IPS-15b (cell line): ENCODE results near the gene ANO8.

Experiments
- H3K27me3 ChIP-seq: one replicate; pipeline ENCODE4 v1.6.1; 2013; ENCODE audit warnings: low read length; ENCODE audit not compliant: control insufficient read depth, insufficient read depth
- H3K36me3 ChIP-seq: one replicate; pipeline ENCODE4 v1.6.1; 2013; ENCODE audit warnings: low read length; ENCODE audit not compliant: control insufficient read depth, insufficient read depth
- H3K4me1 ChIP-seq: one replicate; pipeline ENCODE4 v1.6.1; 2013; ENCODE audit warnings: mild to moderate bottlenecking, low read length; ENCODE audit not compliant: control insufficient read depth, insufficient read depth
- H3K4me3 ChIP-seq: one replicate; pipeline ENCODE4 v1.5.1; 2013; ENCODE audit warnings: low read depth, low read length
- H3K9ac ChIP-seq: one replicate; pipeline ENCODE4 v1.6.1; 2013; ENCODE audit warnings: low read depth, mild to moderate bottlenecking, low read length
- H3K9me3 ChIP-seq: one replicate; pipeline ENCODE4 v1.6.1; 2013; ENCODE audit warnings: mild to moderate bottlenecking, low read length; ENCODE audit not compliant: control insufficient read depth, insufficient read depth

ANO8 gene

DNA sequence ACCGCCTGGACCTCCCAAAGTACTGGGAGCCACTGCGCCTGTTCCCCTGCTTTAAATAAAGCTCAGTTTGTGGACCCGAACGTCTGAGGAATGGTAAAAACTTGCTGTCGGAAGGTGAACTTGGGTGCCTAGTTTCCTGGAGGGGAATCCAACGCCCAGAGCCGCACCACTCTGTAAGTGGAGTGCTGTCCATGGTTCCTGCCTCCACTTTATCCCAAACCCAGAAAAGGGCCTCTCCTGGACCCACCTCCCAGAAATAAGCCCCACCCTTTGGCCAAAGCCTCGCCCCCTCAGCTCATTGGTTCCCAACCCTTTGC, 2.3 kb downstream of the ANO8 start:
- H3K9ac ChIP-seq, result no peak overlapping the region
- peaks cover 12% of the 10 kb centered on the region for H3K27me3 ChIP-seq
- peaks cover 5% of the 10 kb centered on the region for H3K36me3 ChIP-seq
- H3K4me3 ChIP-seq, result no peak overlapping the region
- no peaks in the 10 kb centered on the region for H3K4me1 ChIP-seq
- H3K9me3 ChIP-seq, result no peaks in the 10 kb centered on the region

DNA sequence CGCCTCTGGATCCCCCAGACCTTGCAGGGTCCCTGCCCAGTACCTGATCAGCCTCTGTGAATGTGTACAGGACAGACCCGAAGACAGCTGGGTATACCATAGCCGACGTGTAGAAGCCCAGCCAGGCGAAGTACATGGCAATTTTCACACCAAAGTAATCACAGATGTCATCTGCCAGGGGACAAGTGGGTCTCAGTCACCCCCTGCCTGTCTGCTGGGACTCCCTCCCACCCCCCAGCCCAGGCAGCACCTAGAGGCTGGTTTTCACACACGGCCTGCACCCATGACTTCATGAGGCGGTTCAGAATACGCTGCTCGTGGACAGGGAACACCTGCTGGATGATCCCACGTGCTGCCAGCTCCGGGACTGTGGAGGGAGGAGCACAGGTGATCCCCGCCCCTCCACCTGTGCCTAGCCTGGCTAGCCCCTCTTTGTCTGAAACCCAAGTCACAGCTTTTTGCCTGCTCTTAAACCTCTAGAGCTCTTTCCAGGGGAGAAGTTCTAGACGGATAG, 3.6 kb downstream of the ANO8 start:
- peaks cover 12% of the 10 kb centered on the region for H3K27me3 ChIP-seq
- no peaks in the 10 kb centered on the region for H3K4me1 ChIP-seq
- peaks cover 6% of the 10 kb centered on the region for H3K36me3 ChIP-seq
- H3K9me3 ChIP-seq, result no peaks in the 10 kb centered on the region
- no peak overlapping the region for H3K9ac ChIP-seq
- H3K4me3 ChIP-seq, result no peak overlapping the region

DNA sequence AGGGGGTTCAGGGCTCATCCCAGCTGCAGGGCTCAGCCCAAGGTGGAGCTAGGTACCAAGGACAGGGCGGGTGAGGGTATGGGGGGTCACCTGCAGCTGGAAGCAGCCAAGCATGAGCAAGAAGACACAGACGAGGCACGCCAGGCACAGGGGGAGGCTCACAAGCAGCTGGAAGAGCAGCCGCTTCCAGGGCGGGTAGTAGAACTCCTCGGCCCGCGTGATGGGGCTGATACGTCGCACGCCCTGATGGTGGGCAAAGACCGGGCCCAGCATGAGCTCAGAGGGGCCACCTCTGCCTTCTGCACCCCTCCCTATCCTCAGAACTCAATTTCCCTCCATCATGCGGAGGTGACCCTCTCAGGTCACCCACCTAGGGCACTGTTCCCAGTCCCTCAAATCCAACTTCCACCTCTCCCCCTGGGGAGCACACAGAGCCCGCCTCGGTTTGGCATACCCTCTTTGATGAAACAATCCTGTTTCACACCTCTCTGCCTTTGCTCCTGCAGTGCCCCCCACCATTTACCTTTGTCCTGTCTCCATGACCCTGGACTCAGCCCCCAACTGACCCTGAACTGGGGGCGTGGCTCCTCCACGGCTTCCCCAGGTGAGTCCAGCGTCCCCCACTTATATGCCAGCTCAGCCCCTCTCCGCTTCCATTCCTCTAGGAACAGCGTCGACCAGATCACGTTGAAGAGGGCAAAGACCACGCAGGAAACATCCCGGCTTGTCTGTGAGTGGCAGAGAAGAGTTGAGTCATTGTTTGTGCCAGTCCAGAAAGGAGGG, 4.2 kb downstream of the ANO8 start:
- Histone ChIP-seq H3K4me3 (no peak overlapping the region), H3K9ac (no peak overlapping the region), H3K36me3 (peaks cover 6% of the 10 kb centered on the region), H3K4me1 (no peaks in the 10 kb centered on the region), H3K9me3 (no peaks in the 10 kb centered on the region), H3K27me3 (peaks cover 12% of the 10 kb centered on the region)

DNA sequence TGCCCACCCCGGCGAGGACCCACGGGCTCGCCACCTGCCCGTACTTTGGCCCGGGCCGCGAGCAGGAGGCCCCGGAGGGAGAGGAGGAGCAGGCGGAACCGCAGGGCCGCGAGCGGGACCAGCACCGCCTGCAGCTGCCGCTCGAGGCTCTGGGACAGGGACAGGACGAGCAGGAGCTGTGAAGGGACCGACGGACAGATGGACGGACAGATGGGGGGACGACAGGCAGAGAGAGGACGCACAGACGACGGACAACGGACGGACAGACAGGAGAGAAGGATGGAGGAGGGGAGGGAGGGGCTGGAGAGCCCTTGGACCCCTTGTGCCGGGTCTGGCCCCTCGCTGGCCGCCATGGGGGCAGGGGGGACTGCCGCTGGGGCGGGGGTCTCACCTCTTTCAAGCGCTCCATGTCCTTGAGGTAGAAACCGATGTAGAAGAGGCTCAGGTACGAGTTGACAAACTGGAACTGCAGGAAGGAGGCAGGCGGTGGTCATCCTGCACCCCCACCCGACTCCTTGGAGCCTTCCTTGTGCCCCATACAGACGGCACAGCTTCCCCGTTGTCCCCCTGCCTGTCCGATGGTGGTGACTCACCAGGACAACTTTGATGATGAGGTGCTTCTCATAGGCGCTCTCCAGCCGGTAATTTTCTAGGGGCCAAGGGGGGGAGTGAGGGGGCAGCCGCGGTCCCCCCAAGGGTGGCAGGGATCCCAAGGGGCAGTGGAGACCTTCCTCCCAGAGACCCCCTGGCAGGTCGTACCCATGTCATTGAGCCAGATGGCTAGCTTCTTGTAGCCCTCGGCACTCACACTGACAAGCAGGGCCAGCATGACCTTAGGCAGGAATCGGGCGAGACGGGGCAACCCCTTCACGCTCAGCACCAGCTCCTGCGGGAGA, 5.0 kb downstream of the ANO8 start:
- H3K4me3 ChIP-seq, result peak overlapping the region; percentile 13
- H3K4me1 ChIP-seq, result no peaks in the 10 kb centered on the region
- H3K36me3 ChIP-seq, result peaks cover 12% of the 10 kb centered on the region
- no peaks in the 10 kb centered on the region for H3K9me3 ChIP-seq
- no peak overlapping the region for H3K9ac ChIP-seq
- peaks cover 12% of the 10 kb centered on the region for H3K27me3 ChIP-seq

GRCh38 chr19:17328517-17329365, 5.9 kb downstream of the ANO8 start:
- H3K9ac ChIP-seq, result peak overlapping the region; percentile 70

GRCh38 chr19:17327654-17328516, 6.8 kb downstream of the ANO8 start:
- Histone ChIP-seq H3K4me3 (peak overlapping the region; percentile 65), H3K9ac (peak overlapping the region; percentile 70), H3K27me3 (peaks cover 12% of the 10 kb centered on the region), H3K9me3 (no peaks in the 10 kb centered on the region), H3K36me3 (peaks cover 9% of the 10 kb centered on the region), H3K4me1 (no peaks in the 10 kb centered on the region)

More at GRCh38 chr19:17328517-17329365, 5.9 kb downstream of the ANO8 start:
- peaks cover 12% of the 10 kb centered on the region for H3K27me3 ChIP-seq
- peak overlapping the region; percentile 65 for H3K4me3 ChIP-seq
- no peaks in the 10 kb centered on the region for H3K9me3 ChIP-seq
- H3K4me1 ChIP-seq, result no peaks in the 10 kb centered on the region
- H3K36me3 ChIP-seq, result peaks cover 13% of the 10 kb centered on the region

DNA sequence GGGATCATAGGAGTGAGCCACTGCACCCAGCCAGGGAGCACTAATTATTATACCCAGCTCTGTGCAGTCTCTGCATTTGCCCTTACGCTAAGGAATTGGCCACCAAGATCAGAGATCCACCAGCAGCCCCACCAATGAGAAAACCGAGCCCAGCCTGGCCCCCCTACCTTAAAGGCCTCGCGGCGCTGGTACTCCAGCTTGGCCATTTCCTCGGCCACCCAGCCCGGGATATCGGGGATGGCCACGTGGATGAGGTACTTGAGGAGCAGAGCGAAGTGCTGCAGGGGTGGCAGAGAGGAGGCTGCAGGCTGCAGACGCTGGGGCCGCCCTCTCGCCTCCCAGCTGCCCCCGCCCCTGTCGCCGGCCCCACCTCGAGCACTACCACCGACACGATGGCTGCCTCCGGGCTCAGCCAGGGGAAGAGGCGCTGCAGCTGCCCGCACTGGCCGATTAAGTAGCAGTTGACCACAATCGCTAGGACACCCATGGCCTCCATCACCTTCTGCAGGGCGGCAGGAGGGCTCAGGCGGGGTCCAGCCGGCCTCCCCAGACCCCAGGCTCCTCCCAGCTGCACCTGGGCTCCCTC, 7.5 kb downstream of the ANO8 start:
- Histone ChIP-seq H3K4me1 (no peaks in the 10 kb centered on the region), H3K9ac (peak overlapping the region; percentile 56), H3K27me3 (peaks cover 12% of the 10 kb centered on the region), H3K36me3 (peaks cover 9% of the 10 kb centered on the region), H3K9me3 (no peaks in the 10 kb centered on the region), H3K4me3 (peak overlapping the region; percentile 65)

DNA sequence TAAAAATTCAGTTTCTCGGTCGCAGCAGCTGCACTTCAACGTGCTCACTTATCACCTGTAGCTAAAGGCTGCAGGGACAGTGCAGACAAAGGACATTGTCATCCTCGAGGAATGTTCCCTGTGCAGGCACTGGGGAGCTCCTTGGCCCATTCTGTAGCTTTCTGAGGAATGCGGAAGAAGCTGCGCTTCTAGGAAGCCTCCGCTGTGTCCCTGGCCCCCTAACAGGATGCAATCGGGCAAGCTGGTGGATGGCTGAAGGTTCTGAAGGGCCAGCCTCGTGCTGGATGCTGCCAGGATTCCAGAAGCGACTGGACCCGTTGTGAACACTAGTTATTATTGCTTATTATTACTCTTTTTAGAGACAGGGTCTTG, 8.1 kb downstream of the ANO8 start:
- H3K9me3 ChIP-seq, result no peaks in the 10 kb centered on the region
- H3K27me3 ChIP-seq, result peaks cover 12% of the 10 kb centered on the region
- no peak overlapping the region for H3K9ac ChIP-seq
- no peak overlapping the region for H3K4me3 ChIP-seq
- peaks cover 12% of the 10 kb centered on the region for H3K36me3 ChIP-seq
- H3K4me1 ChIP-seq, result no peaks in the 10 kb centered on the region

DNA sequence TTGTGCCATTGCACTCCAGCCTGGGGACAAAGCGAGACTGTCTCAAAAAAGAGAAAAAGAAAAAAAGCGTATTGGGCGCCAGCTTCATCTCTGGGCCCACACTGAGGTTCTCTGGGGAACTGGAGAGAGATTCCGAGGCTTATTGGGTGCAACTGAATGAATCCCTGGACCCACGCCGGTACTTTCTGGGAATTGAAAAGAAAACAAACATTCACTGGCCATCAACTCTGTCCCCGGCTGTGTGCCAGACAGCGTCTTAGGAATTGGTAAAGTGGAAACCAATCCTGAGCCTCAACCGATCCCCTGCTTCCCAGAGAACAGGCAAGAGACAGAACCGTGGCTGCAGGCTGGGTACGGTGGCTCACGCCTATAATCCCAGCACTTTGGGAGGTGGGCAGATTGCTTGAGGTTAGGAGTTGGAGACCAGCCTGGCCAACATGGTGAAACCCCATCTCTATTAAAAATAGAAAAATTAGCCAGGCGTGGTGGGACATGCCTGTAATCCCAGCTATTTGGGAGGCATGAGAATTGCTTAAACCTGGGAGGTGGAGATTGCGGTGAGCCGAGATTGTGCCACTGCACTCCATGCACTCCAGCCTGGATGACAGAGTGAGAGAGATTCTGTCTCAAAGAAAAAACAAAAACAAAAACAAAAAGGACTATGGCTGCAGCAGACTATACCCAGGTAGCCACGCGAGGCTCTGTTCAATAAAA, 8.6 kb downstream of the ANO8 start:
- Histone ChIP-seq H3K4me1 (no peaks in the 10 kb centered on the region), H3K27me3 (peaks cover 12% of the 10 kb centered on the region), H3K9ac (no peak overlapping the region), H3K4me3 (no peak overlapping the region), H3K9me3 (no peaks in the 10 kb centered on the region), H3K36me3 (peaks cover 15% of the 10 kb centered on the region)

DNA sequence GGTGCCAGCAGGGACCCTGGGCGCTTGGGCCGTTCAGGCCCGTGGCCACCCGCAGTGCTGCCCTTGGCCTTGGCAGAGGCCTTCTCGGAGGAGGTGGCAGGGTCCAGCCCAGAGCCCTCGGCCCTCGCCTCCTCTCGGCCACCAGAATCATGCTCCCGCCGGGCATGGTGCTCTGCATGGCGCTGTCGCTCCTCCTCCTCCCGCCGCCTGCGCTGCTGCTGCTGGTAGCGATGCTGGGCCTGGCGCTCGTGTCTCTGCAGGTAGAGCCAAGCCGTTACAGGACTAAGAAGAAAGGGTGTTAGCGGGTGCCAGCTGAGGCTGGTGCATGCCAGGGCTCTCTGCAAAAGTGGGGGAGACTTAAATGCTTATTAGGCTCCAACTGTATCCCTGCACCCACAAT, 9.5 kb downstream of the ANO8 start:
- no peaks in the 10 kb centered on the region for H3K9me3 ChIP-seq
- H3K9ac ChIP-seq, result no peak overlapping the region
- no peak overlapping the region for H3K4me3 ChIP-seq
- peaks cover 9% of the 10 kb centered on the region for H3K27me3 ChIP-seq
- no peaks in the 10 kb centered on the region for H3K4me1 ChIP-seq
- peaks cover 22% of the 10 kb centered on the region for H3K36me3 ChIP-seq
